Measurements from ENCODE around the gene PIGN.

The PIGN gene

DNA sequence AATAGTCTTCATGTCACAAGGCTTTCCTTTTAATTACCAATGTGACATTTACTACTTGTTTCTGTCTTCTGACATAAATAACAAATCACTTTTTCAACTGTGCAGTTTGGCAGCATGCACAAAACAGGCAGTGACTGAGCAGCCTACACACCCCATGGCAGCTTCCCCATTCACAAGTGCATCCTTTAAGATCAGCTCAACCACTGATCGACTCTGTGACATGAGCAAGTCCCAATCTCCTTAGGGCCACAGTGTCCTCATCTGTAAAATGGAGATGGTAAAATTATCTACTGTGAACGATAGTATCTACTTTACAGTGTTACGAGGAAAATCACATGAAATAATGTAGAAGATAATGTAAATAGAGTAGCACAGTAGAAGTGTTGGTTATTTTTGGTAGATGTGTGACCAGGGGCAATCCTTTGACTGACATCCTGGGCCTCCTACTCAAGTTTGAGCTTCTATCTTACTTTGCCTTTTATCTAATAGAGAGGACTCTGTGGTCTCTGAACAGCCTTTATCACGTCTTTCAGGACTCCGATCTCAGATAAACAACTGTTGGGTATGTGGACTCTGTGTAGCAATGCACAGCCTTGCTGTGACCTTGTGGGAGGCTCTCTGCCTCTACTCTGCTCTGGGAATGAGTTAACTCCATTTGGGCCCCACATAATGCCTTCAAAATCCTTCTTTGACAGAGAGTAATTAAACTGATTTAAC lies 120.6 kb downstream of the PIGN start:
- DNase-seq (ENCODE audit: low spot score), result no peak
- ATAC-seq (ENCODE audit: low read depth), result no peak
- Histone ChIP-seq H3K9me3 (ENCODE audit: severe bottlenecking) (no peaks in the 10 kb centered on the region), H3K36me3 (ENCODE audit: low read depth) (no peaks in the 10 kb centered on the region), H3K27me3 (ENCODE audit: insufficient read depth, poor library complexity, severe bottlenecking) (no peaks in the 10 kb centered on the region), H3K27ac (ENCODE audit: poor library complexity, severe bottlenecking) (no peak overlapping the region), H3K4me3 (ENCODE audit: severe bottlenecking) (no peak overlapping the region), H3K4me1 (ENCODE audit: insufficient read depth, poor library complexity, severe bottlenecking) (no peaks in the 10 kb centered on the region)
- no peak for TF ChIP-seq CTCF (IDR thresholded peaks at IDR 0.05; ENCODE audit: poor library complexity, severe bottlenecking)

DNA sequence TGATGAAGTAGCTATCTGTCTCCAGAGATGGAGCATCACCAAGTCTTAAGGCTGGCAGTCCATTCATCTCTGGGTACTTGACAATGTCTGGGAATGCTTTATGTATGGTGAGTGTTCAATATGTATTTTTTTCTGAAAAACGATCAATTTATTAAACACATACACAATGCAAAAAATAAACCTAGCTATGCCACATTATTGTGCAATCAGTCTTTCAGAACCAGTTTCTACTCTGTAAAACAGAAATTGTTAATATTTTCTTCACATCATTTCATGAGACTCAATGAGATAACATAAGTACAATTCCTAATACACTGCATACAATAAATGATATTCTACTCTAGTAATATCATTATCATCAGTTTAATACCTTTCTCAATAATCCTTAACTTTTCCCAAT lies 122.5 kb downstream of the PIGN start:
- ATAC-seq (ENCODE audit: low read depth) (no peak), DNase-seq (ENCODE audit: low spot score) (no peak)
- H3K36me3 ChIP-seq (ENCODE audit: low read depth), result no peaks in the 10 kb centered on the region
- H3K27me3 ChIP-seq (ENCODE audit: insufficient read depth, poor library complexity, severe bottlenecking), result no peaks in the 10 kb centered on the region
- H3K4me1 ChIP-seq (ENCODE audit: insufficient read depth, poor library complexity, severe bottlenecking), result no peaks in the 10 kb centered on the region
- H3K4me3 ChIP-seq (ENCODE audit: severe bottlenecking), result no peak overlapping the region
- no peak overlapping the region for H3K27ac ChIP-seq (ENCODE audit: poor library complexity, severe bottlenecking)
- TF ChIP-seq CTCF (IDR thresholded peaks at IDR 0.05; ENCODE audit: poor library complexity, severe bottlenecking), result no peak
- no peaks in the 10 kb centered on the region for H3K9me3 ChIP-seq (ENCODE audit: severe bottlenecking)

DNA sequence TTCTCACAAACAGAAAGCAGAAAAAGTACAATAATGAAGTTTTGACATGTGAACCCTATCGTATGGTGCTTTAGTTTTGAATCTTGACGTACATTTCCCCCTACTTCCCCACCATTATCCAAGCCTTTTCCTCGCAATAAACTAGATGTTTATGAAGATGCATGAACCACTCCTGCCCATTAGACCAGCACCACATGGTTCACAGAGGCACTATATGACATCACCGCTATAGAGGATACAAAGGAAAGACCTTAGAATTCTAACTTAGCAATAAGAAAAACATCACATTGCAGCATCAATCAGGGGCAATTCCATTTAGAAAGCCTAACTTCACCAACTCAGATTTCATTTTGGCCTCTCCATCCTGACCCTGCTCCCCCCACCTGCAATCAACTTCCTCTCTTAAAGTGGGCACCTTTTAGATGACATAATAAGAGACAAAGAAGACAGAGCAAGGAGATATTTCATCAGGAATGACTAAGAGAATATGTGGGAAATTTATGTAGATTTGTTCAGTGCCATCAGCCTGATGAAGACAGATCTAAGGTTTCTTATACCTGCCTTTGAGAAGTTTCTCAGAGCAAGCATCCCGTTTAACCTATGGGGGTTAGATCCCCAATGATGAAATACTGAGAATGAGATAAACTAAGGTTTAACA lies 124.9 kb downstream of the PIGN start:
- no peak for ATAC-seq (ENCODE audit: low read depth)
- DNase-seq (ENCODE audit: low spot score), result no peak
- Histone ChIP-seq H3K27ac (ENCODE audit: poor library complexity, severe bottlenecking) (no peak overlapping the region), H3K36me3 (ENCODE audit: low read depth) (no peaks in the 10 kb centered on the region), H3K9me3 (ENCODE audit: severe bottlenecking) (no peaks in the 10 kb centered on the region), H3K27me3 (ENCODE audit: insufficient read depth, poor library complexity, severe bottlenecking) (no peaks in the 10 kb centered on the region), H3K4me3 (ENCODE audit: severe bottlenecking) (no peak overlapping the region), H3K4me1 (ENCODE audit: insufficient read depth, poor library complexity, severe bottlenecking) (no peaks in the 10 kb centered on the region)
- no peak for TF ChIP-seq CTCF (IDR thresholded peaks at IDR 0.05; ENCODE audit: poor library complexity, severe bottlenecking)

DNA sequence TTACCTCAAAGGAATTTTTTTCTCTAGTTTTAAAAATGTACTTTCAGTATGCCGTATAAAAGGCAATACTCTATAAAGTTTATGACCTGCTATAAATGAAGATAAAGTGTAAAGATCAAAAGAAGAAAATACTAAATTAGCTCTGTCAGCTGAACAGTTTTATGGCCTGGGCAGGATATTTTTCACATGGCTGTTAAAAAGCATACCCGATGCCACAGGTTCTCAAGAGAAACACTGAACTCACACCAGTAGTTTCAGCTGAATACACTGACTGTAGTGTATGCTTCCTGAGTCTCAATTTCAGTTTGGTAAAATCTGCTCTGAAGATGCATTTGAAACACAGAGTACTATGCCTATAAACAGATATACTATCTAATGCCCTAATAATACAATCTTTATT lies 126.0 kb downstream of the PIGN start:
- H3K9me3 ChIP-seq (ENCODE audit: severe bottlenecking), result no peaks in the 10 kb centered on the region
- no peak for DNase-seq (ENCODE audit: low spot score)
- TF ChIP-seq CTCF (IDR thresholded peaks at IDR 0.05; ENCODE audit: poor library complexity, severe bottlenecking), result no peak

GRCh38 chr18:62054929-62055498 lies 131.8 kb downstream of the PIGN start:
- no peaks in the 10 kb centered on the region for H3K27me3 ChIP-seq (ENCODE audit: insufficient read depth, poor library complexity, severe bottlenecking)
- H3K4me1 ChIP-seq (ENCODE audit: insufficient read depth, poor library complexity, severe bottlenecking), result no peaks in the 10 kb centered on the region
- H3K36me3 ChIP-seq (ENCODE audit: low read depth), result no peaks in the 10 kb centered on the region
- no peak overlapping the region for H3K4me3 ChIP-seq (ENCODE audit: severe bottlenecking)
- H3K9me3 ChIP-seq (ENCODE audit: severe bottlenecking), result no peaks in the 10 kb centered on the region
- H3K27ac ChIP-seq (ENCODE audit: poor library complexity, severe bottlenecking), result no peak overlapping the region
- no peak for TF ChIP-seq CTCF (IDR thresholded peaks at IDR 0.05; ENCODE audit: poor library complexity, severe bottlenecking)
- ATAC-seq (ENCODE audit: low read depth) (no peak), DNase-seq (ENCODE audit: low spot score) (no peak)

More for the DNA sequence above, 126.0 kb downstream of the PIGN start:
- Histone ChIP-seq H3K27ac (ENCODE audit: poor library complexity, severe bottlenecking) (no peak overlapping the region), H3K27me3 (ENCODE audit: insufficient read depth, poor library complexity, severe bottlenecking) (no peaks in the 10 kb centered on the region), H3K4me3 (ENCODE audit: severe bottlenecking) (no peak overlapping the region), H3K4me1 (ENCODE audit: insufficient read depth, poor library complexity, severe bottlenecking) (no peaks in the 10 kb centered on the region), H3K36me3 (ENCODE audit: low read depth) (no peaks in the 10 kb centered on the region)
- no peak for ATAC-seq (ENCODE audit: low read depth)
